Activated T-cell treated with anti-CD3 and anti-CD28 coated beads for 48 hours (primary cell): ENCODE data around the gene ACTG2.
"Not testable (repeated sequence)": the region's sequence is repeated elsewhere in the genome, so short reads cannot be mapped to it uniquely, and the experiment has no call there.

Experiments used
- DNase-seq: peaks from one replicate; pipeline ENCODE4 v3.0.0-alpha.2; 2020; ENCODE audit warnings: low read depth

The ACTG2 gene

DNA sequence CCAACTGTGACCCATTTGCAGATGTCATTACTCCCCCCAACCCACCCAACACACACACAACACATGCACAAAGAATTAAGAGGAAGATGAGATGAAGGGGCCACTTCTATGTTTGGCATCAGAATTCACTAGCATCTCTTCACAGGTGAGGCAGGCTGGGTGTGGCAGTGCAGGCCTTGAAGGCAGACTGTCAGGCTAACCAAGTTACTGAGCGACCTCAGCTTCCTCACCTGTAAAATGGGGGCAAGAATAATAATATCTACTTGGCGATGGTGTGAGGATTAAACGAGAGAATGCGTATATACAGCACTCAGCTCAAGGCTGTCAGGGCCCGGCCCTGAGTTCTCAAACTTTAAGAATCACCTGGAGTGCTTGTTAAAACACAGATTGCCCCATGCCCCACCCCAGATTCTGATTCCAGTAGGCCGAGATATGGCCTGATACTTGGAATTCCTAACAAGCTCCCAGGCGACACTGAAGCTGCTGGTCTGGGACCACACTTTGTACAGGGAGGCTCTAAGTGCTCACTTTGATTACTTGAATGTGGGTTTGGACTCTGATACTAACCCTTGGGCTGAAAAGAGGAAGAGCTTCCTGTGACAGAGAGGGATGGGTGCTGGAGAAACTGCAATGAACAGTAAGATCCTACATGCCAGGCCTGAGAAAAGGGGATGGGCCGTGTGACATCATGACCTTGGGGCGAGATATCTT, 1.1 kb downstream of the ACTG2 start:
- DNase-seq: no peak

DNA sequence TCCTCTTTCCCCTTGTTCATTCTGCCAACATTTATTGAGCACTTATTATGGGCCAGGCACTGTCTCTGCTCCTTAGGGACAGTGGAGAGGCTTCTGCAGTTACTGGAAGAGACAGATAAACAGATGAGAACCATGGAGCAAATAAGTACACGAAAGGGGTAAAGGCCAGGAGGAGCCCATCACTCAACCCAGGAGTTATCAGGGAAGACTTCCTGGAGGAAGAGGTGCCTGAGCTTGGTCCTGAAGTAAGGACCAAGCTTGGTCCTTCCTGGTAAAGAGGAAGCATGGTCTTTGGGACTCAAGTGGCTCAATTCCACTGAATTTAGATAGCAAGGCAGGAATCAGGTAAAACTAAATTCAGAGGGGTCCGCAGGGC, 1.7 kb downstream of the ACTG2 start:
- no peak for DNase-seq

- DNase-seq: no peak
Measured at GRCh38 chr2:73894877-73895276, 2.1 kb downstream of the ACTG2 start.

DNA sequence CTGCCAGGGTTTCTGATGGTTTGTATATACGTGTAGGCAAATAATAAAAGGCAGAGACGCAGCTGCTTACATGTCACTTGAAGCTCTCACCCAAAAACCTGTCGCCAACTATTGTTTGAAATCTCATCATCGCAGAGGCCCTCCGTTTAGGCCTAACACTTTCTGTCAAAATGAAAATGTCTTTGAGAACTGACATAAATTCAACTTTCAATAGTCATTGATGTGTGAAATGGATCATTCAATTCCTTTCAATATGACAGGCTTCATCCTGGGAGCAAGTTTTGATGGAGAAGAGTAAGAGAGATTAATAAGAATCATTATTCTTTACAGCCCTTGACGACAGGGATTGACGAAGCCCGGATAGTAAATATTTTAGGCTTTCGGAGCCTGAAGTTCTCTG, 2.7 kb downstream of the ACTG2 start:
- no peak for DNase-seq

- peak; percentile 14 for DNase-seq
Measured at GRCh38 chr2:73896362-73897239, 3.8 kb downstream of the ACTG2 start.

DNA sequence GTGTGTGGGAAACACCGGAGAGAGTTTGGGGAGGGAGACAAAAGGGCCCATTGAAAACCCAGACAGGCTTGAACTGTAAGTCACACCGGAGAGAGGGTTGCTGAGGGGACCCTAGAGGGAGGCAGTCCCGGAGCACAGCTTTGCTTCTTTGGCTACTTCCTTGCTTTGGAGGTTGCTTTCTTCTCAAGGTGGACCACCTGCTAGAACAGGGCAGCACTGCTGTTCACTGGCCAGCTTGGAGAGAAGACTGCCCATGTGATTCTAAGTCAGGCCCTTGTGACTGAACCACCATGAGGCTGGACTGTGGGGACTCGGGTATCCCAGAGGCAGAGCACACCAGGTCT, 4.4 kb downstream of the ACTG2 start:
- DNase-seq: no peak

- DNase-seq: no peak
Measured at GRCh38 chr2:73897934-73898333, 5.1 kb downstream of the ACTG2 start.

GRCh38 chr2:73899801-73900336, 7.1 kb downstream of the ACTG2 start:
- no peak for DNase-seq

DNA sequence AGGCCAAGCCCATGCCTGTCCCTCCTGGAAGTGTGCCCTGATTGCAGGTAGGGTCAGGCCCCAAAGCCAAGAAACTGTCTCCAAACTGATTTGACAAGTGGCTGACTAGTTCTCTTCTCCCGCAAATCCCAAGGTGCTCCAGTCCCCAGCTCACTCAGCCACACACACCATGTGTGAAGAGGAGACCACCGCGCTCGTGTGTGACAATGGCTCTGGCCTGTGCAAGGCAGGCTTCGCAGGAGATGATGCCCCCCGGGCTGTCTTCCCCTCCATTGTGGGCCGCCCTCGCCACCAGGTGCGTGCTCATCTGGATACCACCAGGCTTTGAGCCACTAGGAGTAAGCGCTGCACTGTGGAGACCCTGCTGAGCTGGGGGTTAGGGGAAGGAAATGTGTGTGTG, 8.3 kb downstream of the ACTG2 start:
- DNase-seq: no peak

GRCh38 chr2:73902284-73902683, 9.5 kb downstream of the ACTG2 start:
- no peak for DNase-seq

- DNase-seq: no peak
Measured at GRCh38 chr2:73903313-73903712, 10.5 kb downstream of the ACTG2 start.

- not testable (repeated sequence) for DNase-seq
Measured at GRCh38 chr2:73903949-73904613, 11.3 kb downstream of the ACTG2 start.

DNA sequence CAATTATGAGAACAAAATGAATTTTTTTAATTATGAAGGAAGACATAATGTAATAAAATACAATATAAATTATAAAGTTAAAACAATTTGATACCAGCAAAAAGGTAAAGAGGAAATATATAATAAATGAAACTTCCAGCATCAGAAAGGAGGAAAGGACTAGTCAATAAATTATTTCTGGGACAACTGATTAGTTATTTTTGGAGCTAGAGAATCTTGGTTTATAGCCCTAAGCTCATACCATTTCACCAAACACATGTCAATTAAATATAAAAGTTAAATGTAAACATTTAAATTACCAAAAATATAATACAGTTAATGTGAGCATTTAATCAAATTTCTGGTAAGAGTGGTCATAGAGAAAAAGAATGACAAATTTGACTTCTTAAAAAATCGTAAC, 12.1 kb downstream of the ACTG2 start:
- no peak for DNase-seq

DNA sequence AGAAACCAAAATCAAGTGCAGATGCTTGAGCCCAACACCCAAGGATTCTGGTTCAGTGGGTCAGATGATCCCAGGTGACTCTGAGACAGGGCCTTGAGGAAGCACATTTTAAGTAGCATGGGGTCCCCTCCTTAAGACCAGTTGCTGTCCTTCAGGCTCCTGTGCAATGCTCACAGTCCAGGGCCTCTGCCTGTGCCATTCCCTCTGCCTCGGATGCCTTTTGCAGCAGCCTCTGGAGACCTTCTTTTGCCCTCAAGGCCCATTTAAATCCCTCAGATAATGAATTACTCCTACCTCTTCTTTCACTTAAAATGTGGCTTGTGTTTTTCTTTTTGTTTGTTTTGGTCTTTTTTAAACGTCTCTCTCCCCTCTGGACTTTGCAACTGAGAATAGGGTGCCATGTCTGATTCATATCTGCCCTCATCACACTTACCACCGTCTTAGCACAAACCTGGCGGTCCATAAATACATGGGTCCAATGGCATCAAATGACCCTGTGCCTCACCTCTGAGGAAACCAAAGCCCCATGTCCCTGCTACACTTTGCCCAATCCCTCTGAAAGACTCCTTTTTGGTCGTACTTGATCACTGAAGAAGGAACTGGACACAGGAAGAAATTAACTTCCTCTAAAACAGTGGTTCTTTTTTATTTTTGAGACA, 14.2 kb downstream of the ACTG2 start:
- no peak for DNase-seq

DNA sequence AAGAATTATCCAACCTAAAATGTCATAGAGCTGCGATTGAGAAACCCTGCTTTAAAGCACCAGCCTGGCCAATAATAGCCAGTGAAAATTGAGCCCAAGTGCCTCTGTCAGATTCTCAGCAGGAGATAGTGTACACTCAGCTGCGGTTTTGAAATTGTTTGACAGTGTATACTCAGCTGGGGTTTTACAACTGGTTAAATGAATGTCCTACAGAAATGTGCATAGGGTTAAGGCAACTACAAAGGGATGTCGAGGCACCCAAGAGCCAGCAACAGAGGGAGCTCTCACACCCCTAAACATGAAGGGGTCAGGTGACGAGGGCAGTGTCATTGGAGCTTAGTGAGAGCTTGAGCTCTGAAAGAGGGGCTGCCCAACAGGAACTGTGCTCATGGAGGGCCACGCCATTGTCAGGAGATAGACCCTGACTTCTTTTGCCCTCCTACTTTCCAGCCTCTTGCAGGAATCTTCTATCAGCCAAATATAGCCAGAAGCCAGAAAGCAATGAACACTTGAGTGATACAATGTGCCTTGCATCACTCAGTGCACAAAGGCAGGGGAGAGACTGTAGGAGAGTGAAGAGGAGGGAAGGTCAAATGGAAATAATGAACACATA, 15.1 kb downstream of the ACTG2 start:
- peak; percentile 45 for DNase-seq

GRCh38 chr2:73908689-73909652, 16.2 kb downstream of the ACTG2 start:
- DNase-seq: no peak

DNA sequence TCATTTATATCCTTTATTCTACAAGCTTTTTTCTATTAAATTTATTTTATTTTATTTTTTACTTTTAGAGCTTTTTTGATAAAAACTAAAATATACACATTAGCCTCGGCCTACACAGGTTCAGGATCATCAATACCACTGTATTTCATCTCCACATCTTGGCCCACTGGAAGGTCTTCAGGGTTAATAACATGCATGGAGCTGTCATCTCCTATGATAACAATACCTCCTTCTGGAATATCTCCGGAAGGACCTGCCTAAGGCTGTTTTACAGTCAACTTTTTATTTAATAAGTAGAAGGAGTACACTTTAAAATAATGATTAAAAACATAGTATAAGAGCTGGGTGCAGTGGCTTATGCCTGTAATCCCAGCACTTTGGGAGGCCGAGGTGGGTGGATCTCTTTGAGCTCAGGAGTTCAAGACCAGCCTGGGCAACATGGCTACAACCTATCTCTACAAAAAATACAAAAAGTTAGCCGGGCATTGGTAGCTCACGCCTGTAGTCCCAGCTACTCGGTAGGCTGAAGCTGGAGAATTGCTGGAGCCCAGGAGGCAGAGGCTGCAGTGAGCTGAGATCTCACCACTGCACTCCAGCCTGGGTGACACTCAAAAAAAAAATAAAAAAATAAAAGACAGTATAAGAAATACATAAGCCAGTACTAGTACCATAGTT, 18.2 kb downstream of the ACTG2 start:
- DNase-seq: no peak

DNA sequence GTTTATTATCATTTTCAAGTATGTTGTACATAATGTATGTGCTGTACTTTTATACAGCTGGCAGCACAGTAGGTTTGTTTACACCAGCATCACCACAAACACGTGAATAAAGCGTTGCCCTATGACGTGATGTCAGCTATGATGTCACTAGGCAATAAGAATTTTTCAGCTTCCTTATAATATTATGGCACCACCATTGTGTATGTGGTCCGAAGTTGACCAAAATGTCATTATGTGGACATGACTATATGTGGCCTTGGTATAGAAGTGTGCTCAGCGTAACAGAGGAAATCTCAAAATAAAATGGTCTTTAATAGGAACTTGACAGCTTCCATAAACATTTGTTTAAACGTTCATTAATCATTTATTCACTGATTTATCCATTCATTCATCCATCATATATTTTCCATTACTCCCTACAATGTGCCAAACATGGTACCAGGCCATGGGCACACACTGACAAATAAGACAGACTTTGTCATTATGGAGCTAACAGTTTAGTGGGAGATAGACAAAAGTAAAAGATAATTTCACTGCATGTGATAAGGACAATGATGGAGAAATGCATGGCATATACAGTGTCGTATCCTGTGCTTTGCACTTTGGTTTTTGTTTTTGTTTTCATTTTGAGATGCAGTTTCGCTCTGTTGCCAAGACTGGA, 18.9 kb downstream of the ACTG2 start:
- no peak for DNase-seq

DNA sequence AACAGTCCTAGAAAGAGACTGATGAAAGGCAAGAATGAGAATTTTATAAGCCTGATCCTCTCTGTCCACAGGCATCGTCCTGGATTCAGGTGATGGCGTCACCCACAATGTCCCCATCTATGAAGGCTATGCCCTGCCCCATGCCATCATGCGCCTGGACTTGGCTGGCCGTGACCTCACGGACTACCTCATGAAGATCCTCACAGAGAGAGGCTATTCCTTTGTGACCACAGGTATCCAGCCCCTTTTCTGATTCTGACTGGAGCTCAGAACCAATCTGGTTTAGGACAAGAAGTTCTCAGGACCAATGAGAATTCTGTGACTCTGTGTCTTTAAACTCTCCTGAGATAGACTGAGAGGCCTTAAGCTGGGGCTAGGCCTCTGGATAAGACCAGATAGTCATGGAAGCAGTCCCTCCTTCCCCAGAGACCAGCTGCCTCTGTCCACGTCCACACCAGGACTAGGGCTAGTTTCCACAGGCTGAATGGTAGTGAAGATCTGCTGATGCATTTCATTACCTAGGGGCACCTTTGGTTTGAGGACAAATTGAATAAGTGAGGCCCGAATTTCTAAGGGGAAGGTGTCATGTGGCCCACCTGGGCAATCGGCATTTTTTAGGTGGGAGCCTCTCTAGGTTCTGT, 20.7 kb downstream of the ACTG2 start:
- no peak for DNase-seq
